HepG2 (cell line): ENCODE results near the gene TCEAL9. TPM values are rescaled to one million over a fixed set of nuclear protein-coding genes. Genes with fewer than 3 reads are reported as not detected.

Experiments used
- ATAD3A ChIP-seq: sonication (generic); formaldehyde crosslinking; IDR thresholded peaks from 2 replicates; pipeline ENCODE4 v1.4.0; 2020; ENCODE audit warnings: missing genetic modification reagents
- ATF1 ChIP-seq: IDR thresholded peaks from 2 replicates; pipeline ENCODE4 v1.6.1; 2016; ENCODE audit warnings: mild to moderate bottlenecking, control low read depth
- BHLHE40 ChIP-seq: IDR thresholded peaks from 2 replicates; pipeline ENCODE4 v1.6.1; 2011; ENCODE audit warnings: low read length, improper control_type of control experiment
- DPF2 ChIP-seq: sonication (generic); formaldehyde crosslinking; IDR thresholded peaks from 2 replicates; pipeline ENCODE4 v1.4.0; 2020; ENCODE audit warnings: mild to moderate bottlenecking, low read depth, missing genetic modification reagents, borderline replicate concordance
- DZIP1 ChIP-seq: sonication (generic); formaldehyde crosslinking; IDR thresholded peaks from 2 replicates; pipeline ENCODE4 v1.5.0; 2020; ENCODE audit warnings: mild to moderate bottlenecking, missing genetic modification reagents
- EZH2 ChIP-seq: conservative IDR thresholded peaks from 2 replicates; pipeline ENCODE4 v1.6.1; 2012; ENCODE audit warnings: mild to moderate bottlenecking, low read depth, low read length, moderate library complexity
- FOXK2 ChIP-seq: fragments of 450-650 bp; IDR thresholded peaks from 2 replicates; pipeline ENCODE4 v1.6.1; 2016
- FOXP1 ChIP-seq, 2 experiments: fragments of 450-650 bp in 1 of 2; IDR thresholded peaks; 2 replicates each; pipeline ENCODE4 v1.6.1; 2017 to 2018; ENCODE audit warnings: antibody characterized with exemption in 1 of 2
- GFI1 ChIP-seq: sonication (generic); formaldehyde crosslinking; IDR thresholded peaks from 2 replicates; pipeline ENCODE4 v1.5.0; 2020; ENCODE audit warnings: missing genetic modification reagents, mild to moderate bottlenecking, borderline replicate concordance
- HDAC2 ChIP-seq: sonication (generic); formaldehyde crosslinking; IDR thresholded peaks from 2 replicates; pipeline ENCODE4 v1.4.0; 2020; ENCODE audit warnings: missing genetic modification reagents
- HMGA1 ChIP-seq: sonication (generic); formaldehyde crosslinking; conservative IDR thresholded peaks from 2 replicates; pipeline ENCODE4 v1.4.0; 2020; ENCODE audit warnings: missing genetic modification reagents
- JUNB ChIP-seq: sonication (generic); formaldehyde crosslinking; IDR thresholded peaks from 2 replicates; pipeline ENCODE4 v1.8.0; 2022; ENCODE audit warnings: missing genetic modification reagents, mild to moderate bottlenecking, borderline replicate concordance
- MED13 ChIP-seq: sonication (generic); formaldehyde crosslinking; IDR thresholded peaks from 2 replicates; pipeline ENCODE4 v1.5.0; 2020; ENCODE audit warnings: missing genetic modification reagents
- MEF2D ChIP-seq: sonication (generic); formaldehyde crosslinking; IDR thresholded peaks from 2 replicates; pipeline ENCODE4 v1.5.1; 2020; ENCODE audit warnings: mild to moderate bottlenecking, missing genetic modification reagents
- MIER2 ChIP-seq: IDR thresholded peaks from 2 replicates; pipeline ENCODE4 v1.6.1; 2016; ENCODE audit warnings: missing biosample characterization, missing genetic modification reagents
- PCBP1 ChIP-seq: fragments of 200-400 bp; formaldehyde crosslinking; IDR thresholded peaks from 2 replicates; pipeline ENCODE4 v1.6.1; 2017; ENCODE audit warnings: mild to moderate bottlenecking, low read depth, low read length, borderline replicate concordance
- PHF8 ChIP-seq: sonication (generic); formaldehyde crosslinking; IDR thresholded peaks from 2 replicates; pipeline ENCODE4 v1.5.0; 2020; ENCODE audit warnings: missing genetic modification reagents
- PITX1 ChIP-seq: sonication (generic); formaldehyde crosslinking; IDR thresholded peaks from 2 replicates; pipeline ENCODE4 v1.5.1; 2020; ENCODE audit warnings: mild to moderate bottlenecking, missing genetic modification reagents
- RXRA ChIP-seq: sonication (generic); formaldehyde crosslinking; IDR thresholded peaks from 2 replicates; pipeline ENCODE4 v1.5.1; 2020; ENCODE audit warnings: missing genetic modification reagents
- SAFB2 ChIP-seq: sonication (generic); formaldehyde crosslinking; IDR thresholded peaks from 2 replicates; pipeline ENCODE4 v1.5.1; 2020; ENCODE audit warnings: missing genetic modification reagents, low read depth, mild to moderate bottlenecking, borderline replicate concordance
- ZFAT ChIP-seq: sonication (generic); formaldehyde crosslinking; conservative IDR thresholded peaks from 2 replicates; pipeline ENCODE4 v1.8.1; 2023; ENCODE audit warnings: missing genetic modification reagents, inconsistent platforms
- ZFP41 ChIP-seq: sonication (generic); formaldehyde crosslinking; IDR thresholded peaks from 2 replicates; pipeline ENCODE4 v1.4.0; 2020; ENCODE audit warnings: mild to moderate bottlenecking, missing genetic modification reagents, borderline replicate concordance
- ZFY ChIP-seq: sonication (generic); formaldehyde crosslinking; IDR thresholded peaks from 2 replicates; pipeline ENCODE4 v1.4.0; 2020; ENCODE audit warnings: missing genetic modification reagents
- ZKSCAN1 ChIP-seq: fragments of 150-350 bp; IDR thresholded peaks from 2 replicates; pipeline ENCODE4 v1.6.1; 2014; ENCODE audit warnings: low read length
- ZNF264 ChIP-seq: sonication (generic); formaldehyde crosslinking; IDR thresholded peaks from 2 replicates; pipeline ENCODE4 v1.4.0; 2020; ENCODE audit warnings: missing genetic modification reagents
- ZNF839 ChIP-seq: sonication (generic); formaldehyde crosslinking; IDR thresholded peaks from 2 replicates; pipeline ENCODE4 v1.4.0; 2020; ENCODE audit warnings: missing genetic modification reagents, mild to moderate bottlenecking, borderline replicate concordance
- ZNF841 ChIP-seq: sonication (generic); formaldehyde crosslinking; IDR thresholded peaks from 2 replicates; pipeline ENCODE4 v1.8.1; 2023; ENCODE audit warnings: missing genetic modification reagents, borderline replicate concordance
- polyA plus RNA-seq, 8 experiments: library from polyadenylated mRNA; depleted of rRNA in 3 of 8; stranded (reverse) in 7 of 8; unstranded in 1 of 8; fragments of >200 nt; fragmentation: Illumina TruSeq in 4 of 8; extraction: Trizol in 4 of 8; gene quantifications; 2 replicates each; pipeline versions ENCODE4 v1.2.1 to v1.2.3, GENCODE V29; 2011 to 2016; ENCODE audit warnings: low read depth in 4 of 8, missing spikeins in 1 of 8, mixed read lengths in 1 of 8; ENCODE audit not compliant: insufficient read depth in 1 of 8
- total RNA-seq, 5 experiments: library from RNA; depleted of rRNA; stranded (reverse); fragments of >200 nt; fragmentation: Illumina TruSeq; extraction: Trizol; gene quantifications; 2 replicates each; pipeline ENCODE4 v1.2.3, GENCODE V29; 2016; ENCODE audit warnings: low read depth in 1 of 5

TCEAL9 gene
- total and polyA plus RNA-seq, 2 of the 13 experiments (the other 11 are each of a cell fraction or from before 2014, with no cell fraction given) = 15.8 to 45.8 TPM

GRCh38 chrX:103376118-103376978, 20.0 kb downstream of the TCEAL9 start, which contains the start of gene BEX3 (continued):
- no peak for TF ChIP-seq DZIP1 (CRISPR knock-in tag)
- no peak for TF ChIP-seq ZKSCAN1
- no peak for TF ChIP-seq ZFAT (CRISPR knock-in tag)
- no peak for TF ChIP-seq MEF2D (CRISPR knock-in tag)
- no peak for TF ChIP-seq MIER2 (CRISPR knock-in tag)
- TF ChIP-seq ZNF264 (CRISPR knock-in tag) = no peak
- no peak for TF ChIP-seq FOXK2
- TF ChIP-seq ATF1 (CRISPR knock-in tag) = no peak
- TF ChIP-seq ZNF841 = no peak
- no peak for TF ChIP-seq MED13
- peak; percentile 35; the same call in 1 of the 2 replicates for TF ChIP-seq ZFY (CRISPR knock-in tag)
- TF ChIP-seq JUNB (CRISPR knock-in tag) = no peak
- no peak for TF ChIP-seq HDAC2 (CRISPR knock-in tag)
- TF ChIP-seq ZNF839 (CRISPR knock-in tag) = no peak
- TF ChIP-seq DPF2 = no peak
- TF ChIP-seq BHLHE40 = peak; percentile 72
- TF ChIP-seq FOXP1 (IDR thresholded peaks at IDR 0.05) = no peak
- TF ChIP-seq FOXP1 (CRISPR knock-in tag; IDR thresholded peaks at IDR 0.05) = no peak
- TF ChIP-seq PHF8 (CRISPR knock-in tag) = peak; percentile 71; the same call in 1 of the 2 replicates
- TF ChIP-seq ATAD3A (CRISPR knock-in tag) = no peak
- TF ChIP-seq SAFB2 (CRISPR knock-in tag) = no peak
- no peak for TF ChIP-seq RXRA (CRISPR knock-in tag)
- TF ChIP-seq GFI1 (CRISPR knock-in tag) = no peak
- TF ChIP-seq PITX1 (CRISPR knock-in tag) = no peak
- no peak for TF ChIP-seq PCBP1
- TF ChIP-seq EZH2 = no peak
- no peak for TF ChIP-seq HMGA1 (CRISPR knock-in tag)
- TF ChIP-seq ZFP41 (CRISPR knock-in tag) = no peak
